Medulla oblongata (tissue), 1 donor: Measurements from ENCODE around the gene MOB3C.

Experiments used
- DNase-seq: peaks from one replicate; pipeline ENCODE4 v3.0.0-alpha.2; 2015; ENCODE audit errors: extremely low spot score

MOB3C gene

GRCh38 chr1:46606255-46606965 lies 10.2 kb downstream of the MOB3C start:
- no peak for DNase-seq

- no peak for DNase-seq
Measured at GRCh38 chr1:46605232-46605631, 11.4 kb downstream of the MOB3C start.

- DNase-seq: peak; percentile 93
Measured at GRCh38 chr1:46603858-46604549, 12.6 kb downstream of the MOB3C start, which contains the start of gene MKNK1. TSS of gene MKNK1 (minus strand) at chr1:46604268. CDS start at chr1:46583327, 20,941 bp downstream.

GRCh38 chr1:46603481-46603857 lies 13.1 kb downstream of the MOB3C start:
- no peak for DNase-seq

- DNase-seq: no peak
Measured at GRCh38 chr1:46601257-46602007, 15.2 kb downstream of the MOB3C start.

- no peak for DNase-seq
Measured at GRCh38 chr1:46599059-46599970, 17.3 kb downstream of the MOB3C start.

GRCh38 chr1:46596846-46597245 lies 19.8 kb downstream of the MOB3C start:
- DNase-seq: no peak

GRCh38 chr1:46596036-46596435 lies 20.6 kb downstream of the MOB3C start:
- DNase-seq: no peak

- peak; percentile 81 for DNase-seq
Measured at GRCh38 chr1:46595127-46595526, 21.5 kb downstream of the MOB3C start.

- peak; percentile 68 for DNase-seq
Measured at GRCh38 chr1:46594063-46594462, 22.5 kb downstream of the MOB3C start.

GRCh38 chr1:46592823-46593222 lies 23.8 kb downstream of the MOB3C start:
- DNase-seq: no peak

- no peak for DNase-seq
Measured at GRCh38 chr1:46589529-46589928, 27.1 kb downstream of the MOB3C start.

- peak; percentile 72 for DNase-seq
Measured at GRCh38 chr1:46587069-46587468, 29.5 kb downstream of the MOB3C start.

- DNase-seq: peak; percentile 52
Measured at GRCh38 chr1:46585312-46585938, 31.2 kb downstream of the MOB3C start.

- no peak for DNase-seq
Measured at GRCh38 chr1:46583494-46583893, 33.1 kb downstream of the MOB3C start.

GRCh38 chr1:46582972-46583371 lies 33.6 kb downstream of the MOB3C start:
- DNase-seq: no peak

GRCh38 chr1:46581681-46582455 lies 34.7 kb downstream of the MOB3C start:
- no peak for DNase-seq

GRCh38 chr1:46580140-46580903 lies 36.3 kb downstream of the MOB3C start:
- DNase-seq: no peak

- no peak for DNase-seq
Measured at GRCh38 chr1:46577671-46578070, 38.9 kb downstream of the MOB3C start.
